AML-193 (cell line): ENCODE measurements around the gene GEMIN5.

Experiments
- DNase-seq, 2 experiments: peaks; one replicate each; lab custom pipeline; 2025; lab: John Stamatoyannopoulos, UW

GEMIN5 gene

GRCh38 chr5:154849264-154849785, 88.7 kb downstream of the GEMIN5 start:
- DNase-seq = no peak

- DNase-seq = no peak
These were observed 93.2 kb downstream of the GEMIN5 start for GRCh38 chr5:154844809-154845208.

GRCh38 chr5:154842689-154843530, 95.1 kb downstream of the GEMIN5 start:
- DNase-seq = no peak

- no peak for DNase-seq
These were observed 96.7 kb downstream of the GEMIN5 start for GRCh38 chr5:154841273-154841661.

- no peak for DNase-seq
These were observed 97.4 kb downstream of the GEMIN5 start for GRCh38 chr5:154840435-154841272.
